ENCODE results near the gene EEIG2. TPM values are rescaled to one million over a fixed set of nuclear protein-coding genes. Genes with fewer than 3 reads are reported as not detected.

EEIG2 gene
- total RNA-seq, 1 experiment from 2014 or later = 0.63 TPM

DNA sequence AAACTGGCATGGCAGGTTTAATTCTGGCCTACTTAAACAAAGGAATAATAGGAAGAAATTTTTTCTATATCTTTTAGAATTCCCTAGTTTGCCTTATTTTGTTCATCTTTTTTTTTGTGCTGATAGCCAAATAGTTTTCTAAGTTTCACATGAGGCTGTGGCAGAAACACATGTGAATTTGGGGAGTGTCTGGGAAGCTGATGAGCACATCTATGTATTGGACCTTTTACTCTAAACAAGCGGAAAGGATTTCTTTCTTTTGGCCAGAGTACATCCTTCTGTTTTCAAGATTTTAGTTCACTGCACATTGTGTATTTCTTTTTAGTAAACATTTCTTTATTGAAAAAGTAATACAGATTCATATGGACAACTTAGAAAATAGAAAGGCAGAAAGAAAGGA is 5.6 kb downstream of the EEIG2 start:
- Mint-ChIP-seq H3K4me1 (ENCODE audit: insufficient read depth, unreplicated experiment) (no peaks in the 10 kb centered on the region), H3K9me3 (ENCODE audit: unreplicated experiment) (no peaks in the 10 kb centered on the region), H3K4me3 (ENCODE audit: unreplicated experiment) (no peak overlapping the region), H3K27ac (ENCODE audit: low read depth, unreplicated experiment) (no peak overlapping the region), H3K36me3 (ENCODE audit: insufficient read depth, unreplicated experiment) (no peaks in the 10 kb centered on the region), H3K27me3 (ENCODE audit: insufficient read depth, unreplicated experiment) (no peaks in the 10 kb centered on the region)
- no peak for TF ChIP-seq CTCF (IDR thresholded peaks at IDR 0.05; ENCODE audit: unreplicated experiment)
- no peak for DNase-seq (ENCODE audit: unreplicated experiment)
- ChIA-PET CTCF (no interaction called here), POLR2A (no interaction called here)
- intact Hi-C loops (cut with micrococcal nuclease) = no loop called here
- BruUV-seq (replicated peaks) = no TSS peak

GRCh38 chr1:108568589-108568988 is 8.7 kb downstream of the EEIG2 start:
- POLR2A ChIA-PET = no interaction called here
- CTCF ChIA-PET = interaction anchor here (3.0 to 3.2 kb wide), 2 partner anchors 8 to 76 kb away, joined by 10 to 20 read pairs; partner anchors contain the start of gene EEIG2
- H3K27me3 Mint-ChIP-seq (ENCODE audit: insufficient read depth, unreplicated experiment) = no peaks in the 10 kb centered on the region
- H3K4me1 Mint-ChIP-seq (ENCODE audit: insufficient read depth, unreplicated experiment) = no peaks in the 10 kb centered on the region
- no peak for TF ChIP-seq CTCF (IDR thresholded peaks at IDR 0.05; ENCODE audit: unreplicated experiment)
- H3K9me3 Mint-ChIP-seq (ENCODE audit: unreplicated experiment) = no peaks in the 10 kb centered on the region
- no peak for DNase-seq (ENCODE audit: unreplicated experiment)
- no peaks in the 10 kb centered on the region for H3K36me3 Mint-ChIP-seq (ENCODE audit: insufficient read depth, unreplicated experiment)
- no TSS peak for BruUV-seq (replicated peaks)
- intact Hi-C loops (cut with micrococcal nuclease) = no loop called here
- H3K4me3 Mint-ChIP-seq (ENCODE audit: unreplicated experiment) = no peak overlapping the region
- H3K27ac Mint-ChIP-seq (ENCODE audit: low read depth, unreplicated experiment) = no peak overlapping the region

GRCh38 chr1:108569097-108569728 is 9.3 kb downstream of the EEIG2 start:
- Mint-ChIP-seq H3K4me1 (ENCODE audit: insufficient read depth, unreplicated experiment) (no peaks in the 10 kb centered on the region), H3K4me3 (ENCODE audit: unreplicated experiment) (no peak overlapping the region), H3K36me3 (ENCODE audit: insufficient read depth, unreplicated experiment) (no peaks in the 10 kb centered on the region), H3K9me3 (ENCODE audit: unreplicated experiment) (no peaks in the 10 kb centered on the region), H3K27me3 (ENCODE audit: insufficient read depth, unreplicated experiment) (no peaks in the 10 kb centered on the region), H3K27ac (ENCODE audit: low read depth, unreplicated experiment) (no peak overlapping the region)
- BruUV-seq (replicated peaks) = no TSS peak
- no peak for DNase-seq (ENCODE audit: unreplicated experiment)
- intact Hi-C loops (cut with micrococcal nuclease) = no loop called here
- ChIA-PET POLR2A (interaction anchor here (1.1 kb wide), 1 partner anchor 9 kb away, joined by 6 read pairs; the partner anchor contains the start of gene EEIG2), CTCF (interaction anchor here (3.0 to 3.2 kb wide), 2 partner anchors 9 to 75 kb away, joined by 10 to 20 read pairs; partner anchors contain the start of gene EEIG2)
- TF ChIP-seq CTCF (IDR thresholded peaks at IDR 0.05; ENCODE audit: unreplicated experiment) = no peak

- ChIA-PET POLR2A (interaction anchor here (0.6 to 1.1 kb wide), 2 partner anchors 10 to 370 kb away, joined by 3 to 6 read pairs; partner anchors contain the start of genes EEIG2 and SLC25A24), CTCF (interaction anchor here (1.0 to 3.2 kb wide), 4 partner anchors 10 to 74 kb away, joined by 3 to 20 read pairs (median 7); partner anchors contain the start of gene EEIG2)
- H3K4me1 Mint-ChIP-seq (ENCODE audit: insufficient read depth, unreplicated experiment) = no peaks in the 10 kb centered on the region
- no peaks in the 10 kb centered on the region for H3K36me3 Mint-ChIP-seq (ENCODE audit: insufficient read depth, unreplicated experiment)
- no peaks in the 10 kb centered on the region for H3K9me3 Mint-ChIP-seq (ENCODE audit: unreplicated experiment)
- DNase-seq (ENCODE audit: unreplicated experiment) = peak; percentile 42
- H3K27me3 Mint-ChIP-seq (ENCODE audit: insufficient read depth, unreplicated experiment) = no peaks in the 10 kb centered on the region
- TF ChIP-seq CTCF (IDR thresholded peaks at IDR 0.05; ENCODE audit: unreplicated experiment) = peak; percentile 34
- no peak overlapping the region for H3K27ac Mint-ChIP-seq (ENCODE audit: low read depth, unreplicated experiment)
- H3K4me3 Mint-ChIP-seq (ENCODE audit: unreplicated experiment) = no peak overlapping the region
- BruUV-seq (replicated peaks) = no TSS peak
- intact Hi-C loops (cut with micrococcal nuclease) = loop anchor here (2.0 kb wide), 1 partner anchor 57 kb away; no protein-coding TSS in a partner anchor
These were observed 10.2 kb downstream of the EEIG2 start for GRCh38 chr1:108570128-108570527.

All from MCF 10A (cell line).